GM12891 (cell line): ENCODE results near the gene OR14J1.

ENCODE experiments used
- POLR2A ChIP-seq: IDR thresholded peaks from 2 replicates; pipeline ENCODE4 v1.6.1; 2011; ENCODE audit warnings: low read depth, low read length, control low read depth
- POLR2AphosphoS5 ChIP-seq: IDR thresholded peaks from 2 replicates; pipeline ENCODE4 v1.6.1; 2011; ENCODE audit warnings: low read depth, low read length, control low read depth
- SPI1 ChIP-seq: IDR thresholded peaks from 2 replicates; pipeline ENCODE4 v1.6.1; 2011; ENCODE audit warnings: low read depth, low read length, control low read depth

DNA sequence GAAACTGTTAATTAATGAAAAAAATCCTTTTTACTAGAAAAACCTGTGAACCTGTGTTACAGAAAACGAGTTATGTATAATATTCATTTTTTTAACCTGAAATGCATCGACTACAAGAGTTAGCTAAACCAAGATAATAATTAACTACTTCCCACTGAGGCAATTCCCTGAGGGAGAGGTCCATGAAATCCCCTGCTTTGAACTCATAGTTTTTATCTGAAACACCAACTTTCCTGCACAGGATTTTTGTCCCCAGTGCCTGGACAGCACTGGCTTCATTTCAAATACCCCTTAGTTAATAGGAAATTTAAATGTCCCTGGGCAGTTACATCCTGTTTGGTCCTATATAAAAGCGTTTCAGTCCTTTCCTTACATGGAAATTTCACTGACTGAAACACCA, at the start of gene OR14J1:
- TF ChIP-seq SPI1 (no peak), POLR2A (no peak), POLR2AphosphoS5 (no peak)
